TTC549 (cell line): ENCODE results near the gene TSPAN18.

ENCODE experiments used
- FAIRE-seq: peaks from 2 replicates; lab custom pipeline; 2012; peaks lifted over from hg19 to GRCh38; lab: Jason Lieb, UNC

Gene TSPAN18

DNA sequence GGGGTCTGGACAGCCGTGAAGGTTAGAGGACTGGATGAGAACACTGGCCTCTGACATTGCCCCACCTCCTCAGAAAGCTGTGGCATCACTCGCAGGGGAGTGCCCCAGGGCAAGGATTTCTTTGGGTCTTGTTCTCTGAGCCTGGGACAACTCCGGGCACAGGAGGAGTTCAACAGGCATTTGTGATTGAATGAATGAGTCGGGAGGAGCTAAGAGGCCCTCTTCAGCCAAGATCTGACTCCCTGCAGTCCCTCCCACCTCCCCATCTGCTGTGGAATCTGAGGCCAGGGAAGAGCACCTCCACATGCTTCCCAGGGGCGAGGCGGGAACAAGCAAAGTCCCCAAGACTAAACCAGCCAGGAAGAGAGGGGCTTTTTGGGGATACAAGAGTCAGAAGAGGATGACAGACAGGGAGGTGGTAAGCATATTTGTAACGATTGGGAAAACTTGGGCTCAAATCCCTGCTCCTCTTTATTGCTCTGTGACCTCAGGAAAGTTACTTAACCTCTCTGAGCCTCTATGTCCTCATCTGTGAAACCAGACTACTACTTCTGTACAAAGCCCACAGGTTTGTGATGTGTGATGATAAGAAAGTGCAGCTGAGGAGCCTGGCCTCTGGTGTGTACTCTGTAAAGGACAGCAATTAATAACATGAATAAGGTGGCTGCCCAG, 217.6 kb downstream of the TSPAN18 start:
- no peak for FAIRE-seq

DNA sequence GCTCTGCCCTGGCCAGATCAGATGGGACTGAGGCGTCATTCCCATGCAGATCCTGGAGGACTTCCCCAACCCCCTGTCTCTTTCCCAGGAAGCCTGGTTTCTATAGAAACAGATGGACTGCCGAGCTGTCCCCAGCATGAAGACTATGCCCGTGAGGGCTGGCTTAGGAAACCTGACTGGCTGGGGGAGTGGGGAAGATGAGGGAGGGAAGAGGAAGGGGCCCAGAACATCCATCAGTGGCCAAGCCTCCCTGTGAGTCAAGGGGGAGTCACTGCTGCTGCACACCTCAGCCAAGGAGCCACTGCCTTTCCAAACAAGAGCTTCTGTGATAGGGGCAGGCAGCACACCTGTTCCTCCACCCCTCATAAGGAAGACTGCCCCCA, 218.1 kb downstream of the TSPAN18 start:
- no peak for FAIRE-seq

DNA sequence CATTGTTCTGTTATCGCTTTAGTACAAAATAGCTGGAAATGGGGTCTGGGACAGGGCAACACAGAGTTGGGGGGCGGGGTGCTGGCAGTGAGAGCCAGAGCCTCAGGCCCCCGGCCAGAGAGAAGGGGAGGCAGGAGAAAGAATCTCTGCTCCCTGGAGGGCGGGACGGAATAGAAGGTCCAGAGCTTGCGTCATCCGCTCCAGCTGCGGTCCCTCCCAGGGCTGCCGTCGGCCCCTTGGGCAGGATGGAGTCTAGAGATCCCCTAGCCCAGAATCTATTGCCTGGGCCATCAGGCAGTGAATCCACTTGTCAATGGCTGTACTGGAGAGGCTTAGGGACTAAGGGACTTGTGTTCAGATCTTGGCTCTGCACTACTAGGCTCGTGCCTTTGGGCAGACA, 218.9 kb downstream of the TSPAN18 start:
- no peak for FAIRE-seq

DNA sequence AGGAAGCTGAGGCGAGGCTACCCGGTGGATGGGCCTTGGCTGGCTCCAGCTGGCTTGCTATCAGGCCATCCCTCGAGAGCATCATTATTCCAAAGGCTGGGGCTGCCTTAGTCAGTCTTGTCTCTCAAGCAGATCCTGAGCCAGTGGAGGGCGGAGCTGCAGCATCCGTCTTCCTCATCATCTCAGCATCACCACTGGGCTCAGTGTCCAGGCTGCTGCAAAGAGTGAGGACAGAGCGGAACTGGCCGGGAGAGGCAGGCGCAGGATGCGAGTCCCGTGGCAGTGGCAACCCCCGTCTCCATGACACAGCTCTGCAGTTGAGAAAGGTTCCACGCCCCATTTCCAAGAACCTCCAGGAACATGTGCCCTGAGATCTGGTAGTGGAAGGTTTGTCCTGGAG, 219.5 kb downstream of the TSPAN18 start:
- FAIRE-seq = no peak

DNA sequence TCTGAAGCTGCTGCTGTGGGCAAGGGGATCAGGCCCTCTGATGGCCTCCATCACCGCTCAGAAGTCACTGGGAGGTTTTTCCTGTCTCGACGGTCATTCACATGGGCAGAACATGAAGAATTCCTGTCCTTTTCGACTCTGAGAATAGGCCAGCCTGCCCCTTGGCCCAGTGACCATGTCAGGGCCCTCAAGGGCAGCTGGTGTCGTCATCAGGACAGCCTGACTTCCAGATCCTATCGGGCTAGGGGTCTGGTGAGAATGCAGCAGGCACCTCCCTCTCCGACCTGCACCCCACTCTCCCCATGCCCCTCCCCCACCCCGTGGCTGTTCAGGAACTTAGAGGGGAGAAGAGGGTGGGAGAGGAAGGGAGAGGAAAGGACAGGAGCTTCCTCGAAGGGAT, 220.4 kb downstream of the TSPAN18 start:
- FAIRE-seq = no peak

DNA sequence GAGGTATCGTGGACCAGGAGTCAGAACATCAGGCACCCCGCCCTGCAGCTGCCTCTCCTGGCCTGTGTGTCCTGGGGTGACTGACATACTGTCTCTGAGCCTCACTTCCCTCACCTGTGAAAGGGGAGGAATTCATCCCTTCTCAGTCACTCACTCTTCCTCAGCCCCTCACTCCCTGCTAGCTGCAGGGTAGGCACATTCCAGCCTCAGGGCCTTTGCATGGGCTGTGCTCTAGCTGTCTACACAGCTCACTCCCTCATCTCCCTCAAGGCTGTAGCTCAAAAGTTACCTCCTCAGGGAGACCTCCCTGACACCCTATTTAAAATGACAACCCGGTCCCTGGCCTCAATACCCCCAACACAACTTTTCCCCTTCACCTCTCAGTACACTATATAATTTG, 221.4 kb downstream of the TSPAN18 start:
- no peak for FAIRE-seq

DNA sequence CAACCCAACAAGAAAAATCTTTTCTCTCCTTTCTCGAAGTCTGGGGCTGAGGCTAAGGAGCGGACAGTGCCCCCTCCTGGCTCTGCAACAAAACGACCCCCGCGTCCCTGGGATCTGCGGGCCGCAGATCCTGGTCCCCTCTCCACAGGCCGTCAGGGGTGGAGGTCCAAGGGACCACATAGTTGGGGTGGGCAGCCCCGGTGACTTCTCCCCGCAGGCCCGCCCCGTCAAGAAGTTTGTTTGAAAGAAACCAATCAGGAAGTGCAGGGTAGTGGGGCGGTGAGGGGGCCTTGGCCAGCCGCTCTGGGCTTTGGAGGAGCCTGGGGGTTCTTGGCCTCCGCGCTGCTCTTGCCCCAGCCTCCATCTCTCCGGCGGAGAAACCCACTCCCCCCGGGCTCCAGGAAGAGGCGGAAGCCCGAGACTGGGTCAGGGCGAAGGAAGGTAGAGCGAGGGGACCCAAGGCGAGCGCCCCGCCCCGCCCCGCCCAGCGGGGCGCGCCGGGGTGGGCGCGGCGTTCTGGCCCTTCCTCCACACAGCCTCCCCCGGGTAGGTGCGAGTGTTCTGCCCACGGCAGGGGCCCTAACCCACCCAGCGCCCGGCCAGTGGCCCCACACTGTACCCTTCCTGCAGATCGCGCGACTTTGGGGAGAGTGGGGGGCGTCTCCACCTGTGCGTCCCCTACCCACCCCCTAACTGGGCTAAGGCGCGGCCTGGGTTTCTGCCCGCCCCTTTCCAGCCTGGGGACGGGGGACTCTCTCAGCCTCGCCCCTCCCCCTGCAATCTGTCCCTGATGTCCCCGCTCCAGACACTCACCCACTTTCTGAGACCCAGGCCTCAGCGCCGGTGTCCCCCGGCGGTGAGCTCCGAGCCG, 222.6 kb downstream of the TSPAN18 start:
- FAIRE-seq = no peak

DNA sequence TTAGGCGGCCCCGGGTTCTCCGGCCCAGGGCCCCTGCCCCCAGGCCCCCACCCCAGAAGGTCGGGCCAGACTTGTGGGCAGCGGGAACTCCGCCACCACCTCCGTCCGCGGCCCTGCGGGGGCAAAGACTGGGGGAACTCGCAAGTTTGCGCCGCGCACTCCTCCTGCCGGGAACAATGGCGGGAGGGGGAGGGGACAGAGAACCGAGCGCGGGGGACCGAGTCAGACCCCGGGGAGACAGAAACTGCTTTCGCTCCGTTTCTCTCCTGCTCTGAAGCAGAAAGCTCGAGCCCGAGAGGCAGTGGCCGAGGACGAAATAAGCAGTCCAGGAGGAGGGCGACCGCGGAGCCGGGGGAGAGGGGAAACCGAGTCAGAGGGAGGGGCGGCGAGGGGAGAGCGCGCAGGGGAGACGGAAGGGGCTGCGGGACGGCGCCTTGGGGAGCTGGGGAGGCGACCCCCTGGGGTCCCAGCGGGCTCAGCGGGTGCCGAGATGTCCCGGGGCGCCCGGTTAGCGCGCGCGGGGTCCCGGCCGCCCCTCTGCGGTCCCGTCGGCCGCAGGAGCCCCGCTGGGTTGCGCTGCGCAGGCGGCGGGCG, 223.4 kb downstream of the TSPAN18 start:
- FAIRE-seq = no peak

DNA sequence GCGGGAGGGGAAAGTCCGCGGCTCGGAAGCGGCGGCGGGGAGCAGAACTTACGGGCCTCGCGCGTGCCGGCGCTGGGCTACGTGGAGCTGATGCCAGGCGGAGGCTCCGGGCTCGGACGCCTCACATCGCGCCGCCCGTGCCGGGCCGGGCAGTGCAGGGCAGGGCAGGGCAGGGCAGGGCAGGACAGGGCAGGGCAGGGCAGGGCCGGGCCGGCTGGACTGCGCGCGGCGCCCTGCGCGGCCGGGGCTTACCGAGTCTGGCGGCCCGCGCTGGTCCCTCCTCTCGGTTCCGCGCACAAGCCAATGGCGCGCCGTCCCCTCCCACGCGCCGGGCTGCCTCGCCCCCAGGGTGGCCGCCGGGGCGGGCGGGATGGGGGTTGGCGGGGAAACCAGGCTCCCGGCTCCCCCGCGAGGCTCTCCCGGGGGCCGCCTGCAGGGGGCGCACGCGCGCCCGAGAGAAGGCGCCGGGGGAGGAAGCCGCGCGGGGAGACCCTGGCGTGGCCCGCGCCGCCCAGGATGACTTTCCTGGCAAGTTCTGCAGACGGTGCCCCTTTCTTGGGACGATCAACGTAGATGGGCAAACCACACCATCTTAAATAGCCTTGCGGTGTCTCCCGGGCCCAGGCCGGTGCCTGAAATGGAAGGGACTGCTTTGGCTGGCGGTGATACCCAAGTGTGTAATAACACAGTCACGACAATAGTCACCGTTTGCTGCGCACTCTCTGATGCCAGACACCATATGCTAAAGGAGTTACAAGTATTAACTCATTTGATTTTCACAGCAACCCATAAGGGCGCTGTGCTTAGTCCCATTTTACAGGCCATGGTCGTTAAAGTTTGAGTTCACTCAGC, 224.1 kb downstream of the TSPAN18 start, which contains the start of gene TP53I11:
Gene TP53I11, minus strand, starts transcription at position 259 of the 852 bp plus-strand sequence. CDS start 12,548 bp downstream, outside the sequence.
- no peak for FAIRE-seq

DNA sequence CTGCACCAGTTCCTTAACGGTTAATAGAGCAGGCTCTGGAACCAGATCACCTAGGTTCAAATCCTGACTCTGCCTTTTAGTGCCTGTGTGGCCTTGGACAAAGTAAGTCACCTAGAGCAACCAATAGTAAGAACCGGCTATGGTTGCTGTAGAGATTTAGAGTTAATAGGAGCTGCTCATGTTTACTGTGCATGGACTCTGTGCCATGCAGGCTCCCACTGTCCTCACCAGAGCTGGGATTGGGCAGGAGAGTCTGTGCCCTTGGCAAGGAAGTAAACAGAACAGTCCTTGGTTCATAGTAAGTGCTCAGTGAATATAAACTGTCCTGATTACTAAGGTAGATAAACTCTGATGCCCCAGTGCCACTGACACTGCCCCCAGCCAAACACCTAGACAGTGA, 225.3 kb downstream of the TSPAN18 start:
- FAIRE-seq = no peak

DNA sequence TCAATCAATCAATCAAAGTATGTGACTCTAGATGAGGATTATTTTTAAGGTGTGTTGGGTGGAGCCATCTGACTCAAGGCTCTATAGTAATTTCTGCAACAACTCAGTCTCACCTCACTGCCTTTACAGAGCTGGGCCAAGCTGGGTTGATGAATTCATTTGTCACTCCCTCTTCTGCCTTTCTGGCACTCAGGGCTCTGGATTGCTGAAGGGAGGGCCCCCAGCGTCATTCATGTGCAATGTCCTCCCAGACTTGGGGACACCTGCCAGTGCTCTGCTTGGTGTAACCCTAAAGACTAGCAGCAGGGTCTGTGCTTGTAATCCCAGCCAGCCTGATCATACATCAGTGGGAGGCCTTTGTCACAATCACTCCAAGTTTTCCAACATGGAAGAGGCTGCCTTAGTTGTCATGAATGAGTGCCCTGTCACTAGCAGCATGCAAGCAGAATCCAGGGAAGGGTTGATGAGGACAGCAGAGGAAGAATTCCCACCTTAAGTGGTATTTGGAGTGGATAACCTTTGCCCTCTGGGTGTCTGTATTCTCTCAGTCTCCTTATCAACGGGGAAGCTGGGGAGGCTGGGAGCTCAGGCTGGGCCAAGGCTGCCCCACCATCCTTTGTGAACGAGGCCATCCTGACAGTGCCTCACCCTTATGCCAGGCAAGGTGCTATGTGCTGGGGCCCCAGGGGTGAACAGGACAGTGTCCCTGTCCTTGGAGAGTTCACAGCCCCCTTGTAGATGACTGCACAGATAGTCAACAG, 225.9 kb downstream of the TSPAN18 start:
- no peak for FAIRE-seq

DNA sequence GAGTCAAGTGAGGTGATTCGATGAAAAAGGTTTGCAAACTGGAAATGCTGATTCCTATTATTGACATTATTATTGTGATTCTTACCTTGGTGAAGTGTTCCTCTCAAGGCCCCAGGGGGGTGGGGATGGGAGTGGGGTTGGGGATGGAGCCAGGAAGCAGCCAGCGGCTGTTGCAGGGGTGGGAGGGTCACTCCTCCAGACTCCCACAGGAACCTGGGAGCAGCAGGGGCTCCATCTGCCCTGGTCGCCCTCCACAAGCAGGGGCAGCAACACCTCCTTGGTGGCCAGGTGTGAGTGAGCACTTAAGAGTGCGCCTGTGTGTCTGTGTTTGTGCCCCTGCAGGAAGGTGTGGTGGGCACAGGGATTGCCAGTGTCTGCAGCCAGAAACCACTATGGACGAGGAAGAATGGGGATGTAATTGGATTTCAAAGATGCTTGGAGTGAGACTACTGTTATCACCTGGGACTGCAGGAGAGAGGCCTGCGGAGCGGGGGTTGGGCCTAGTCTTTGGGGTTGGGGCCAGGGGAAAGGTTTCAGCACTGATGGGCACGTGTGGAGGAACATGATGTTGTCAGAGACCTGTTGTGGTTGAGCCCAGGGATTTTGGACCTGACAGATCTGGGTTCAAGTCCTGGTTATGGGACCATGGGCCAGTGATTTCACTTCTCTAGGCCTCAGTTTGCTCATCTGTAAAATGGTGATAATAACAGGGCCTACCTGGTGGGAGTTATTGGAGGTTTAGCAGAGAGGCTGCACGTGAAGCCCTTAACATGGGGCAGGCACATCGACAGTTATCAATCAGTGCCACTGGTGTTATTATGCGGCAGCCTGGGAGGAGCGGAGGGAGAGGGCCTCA, 227.5 kb downstream of the TSPAN18 start:
- no peak for FAIRE-seq

DNA sequence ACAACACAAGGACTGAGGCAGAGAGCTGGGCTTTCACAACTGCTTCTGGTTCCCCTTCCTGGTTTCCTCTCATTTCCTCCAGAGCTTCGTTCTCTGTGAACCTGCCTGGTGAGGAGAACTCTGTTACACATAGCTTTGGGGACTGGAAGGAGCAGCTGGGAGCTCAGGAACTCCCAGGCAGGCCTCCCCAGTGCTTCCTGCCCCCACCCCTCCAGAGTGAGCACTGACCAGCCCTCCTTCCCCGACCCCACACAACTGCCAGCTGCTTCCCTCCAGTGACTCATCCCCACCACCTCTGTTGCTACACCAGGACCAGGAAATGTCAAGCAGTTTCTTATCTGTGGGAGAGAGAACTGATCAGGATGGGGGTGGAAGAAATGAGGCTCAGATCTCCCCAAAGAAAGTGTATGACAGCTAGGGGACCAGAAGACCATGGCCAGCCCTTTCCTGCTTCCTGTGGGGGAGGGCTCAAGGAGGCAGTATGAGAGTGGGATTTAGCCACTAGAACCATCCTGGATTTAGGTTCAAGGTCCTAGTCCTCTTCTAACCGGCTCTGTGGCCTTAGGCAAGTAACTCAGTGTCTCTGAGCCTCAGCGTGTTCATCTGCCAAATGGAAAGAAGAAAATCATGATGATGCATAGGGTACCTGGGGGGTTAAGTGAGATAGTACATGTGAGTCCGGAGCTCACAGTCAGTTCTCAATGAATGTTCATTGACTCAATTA, 228.4 kb downstream of the TSPAN18 start:
- no peak for FAIRE-seq

DNA sequence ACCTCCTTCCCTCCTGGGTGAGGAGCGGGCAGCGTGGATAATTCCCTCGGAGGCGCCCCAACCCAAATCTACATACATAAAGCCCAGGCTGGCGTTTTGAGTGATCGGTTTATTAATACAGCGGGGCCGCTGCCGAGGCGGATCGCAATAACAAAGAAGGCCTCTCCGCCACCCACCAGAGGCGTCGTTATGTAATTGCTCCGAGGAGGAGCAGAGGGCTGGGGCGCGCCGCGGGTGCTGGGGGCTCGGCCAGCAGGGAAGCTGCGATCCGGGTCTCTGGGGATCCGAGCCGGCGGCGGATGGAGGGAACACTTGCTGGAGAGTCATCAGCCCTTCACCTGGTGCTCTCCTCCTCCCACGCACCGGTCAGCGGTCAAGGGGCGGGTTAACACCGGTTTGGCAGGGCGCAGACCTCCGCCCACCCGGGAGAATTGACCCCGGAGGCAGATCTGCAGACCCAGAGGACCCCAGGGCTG, 230.3 kb downstream of the TSPAN18 start:
- no peak for FAIRE-seq

DNA sequence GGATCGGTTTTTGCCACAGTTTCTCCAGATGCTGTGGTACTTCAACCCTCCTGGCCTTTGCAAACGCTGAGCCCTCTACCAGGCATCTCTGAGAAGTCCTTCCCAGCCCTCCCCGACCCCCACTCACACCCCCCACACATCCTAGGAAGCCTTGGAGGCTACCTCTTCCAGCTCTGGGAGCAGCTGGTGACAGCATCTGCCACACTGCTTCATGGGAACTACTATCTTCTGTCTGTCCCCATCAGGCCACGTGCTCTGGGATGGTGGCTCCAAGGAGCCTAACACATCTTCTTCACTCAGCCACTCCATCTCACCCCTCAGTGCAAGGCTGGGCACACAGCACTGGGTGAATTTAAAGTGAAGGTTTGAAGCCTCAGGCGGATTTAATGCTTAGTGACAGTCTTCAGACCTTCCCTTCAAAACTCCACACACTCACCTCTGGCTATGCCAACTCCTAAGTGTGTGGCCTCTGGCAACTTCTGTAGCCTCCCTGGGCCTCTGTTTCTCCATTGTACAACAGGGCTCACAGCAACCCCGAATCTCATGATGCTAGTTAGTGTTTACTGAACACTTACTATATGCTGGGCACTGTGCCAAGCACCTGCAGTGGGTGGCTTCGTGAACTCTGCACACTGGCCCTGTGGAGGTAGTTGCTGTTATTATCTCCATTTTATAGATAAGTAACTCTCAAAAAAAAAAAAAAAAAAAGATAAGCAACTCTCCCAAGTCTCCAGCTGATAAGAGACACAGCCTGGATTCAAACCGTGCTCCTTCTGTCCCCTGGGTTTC, 231.2 kb downstream of the TSPAN18 start:
- no peak for FAIRE-seq

DNA sequence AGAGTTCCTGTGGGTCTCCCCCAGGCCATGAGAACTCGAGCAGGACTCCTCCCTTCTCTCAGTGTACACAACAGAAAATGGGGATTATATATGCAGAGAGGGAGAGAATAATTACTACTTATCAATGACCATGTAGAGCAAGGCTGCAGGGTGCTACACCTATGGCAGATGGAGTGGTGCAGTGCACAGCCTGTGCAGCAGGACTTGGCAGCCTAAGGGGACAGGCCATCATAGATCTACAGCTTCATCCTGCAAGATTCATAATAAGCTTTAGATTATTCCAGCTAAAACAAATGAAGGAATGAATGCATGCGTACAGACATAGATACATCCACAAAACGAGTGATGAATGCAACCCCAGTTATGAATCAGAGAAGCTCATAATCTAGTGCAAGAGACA, 232.3 kb downstream of the TSPAN18 start:
- no peak for FAIRE-seq

DNA sequence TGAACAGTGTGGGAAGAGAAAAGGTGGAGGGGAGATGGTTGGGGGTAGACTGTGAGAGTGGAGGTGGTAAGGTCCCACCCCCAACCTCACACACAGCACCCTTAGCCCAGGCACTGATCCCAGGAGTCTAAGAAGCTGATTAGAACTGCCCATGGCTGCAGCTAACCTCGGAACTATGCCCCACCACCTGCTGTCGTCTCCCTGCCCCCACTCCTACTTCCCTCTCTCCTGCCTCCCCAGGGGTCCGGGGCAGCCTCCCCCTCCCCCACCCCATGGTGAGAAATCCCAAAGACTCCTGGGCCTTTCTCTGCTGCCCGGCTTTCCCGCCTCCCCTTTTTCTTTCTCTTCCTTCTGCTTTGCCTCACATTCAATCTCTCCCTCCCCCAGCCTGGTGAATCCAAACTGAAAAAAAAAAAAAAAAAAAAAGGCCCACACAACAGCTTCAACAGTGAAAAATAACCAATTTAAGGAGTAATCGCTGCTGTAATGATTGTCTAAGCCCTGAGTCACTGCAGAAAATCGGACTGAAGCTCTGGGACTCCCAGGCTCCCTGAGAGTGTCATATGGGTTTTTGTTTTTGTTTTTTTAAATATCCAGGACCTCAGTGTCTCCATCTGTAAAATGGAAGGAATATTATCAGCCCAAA, 233.6 kb downstream of the TSPAN18 start:
- no peak for FAIRE-seq

DNA sequence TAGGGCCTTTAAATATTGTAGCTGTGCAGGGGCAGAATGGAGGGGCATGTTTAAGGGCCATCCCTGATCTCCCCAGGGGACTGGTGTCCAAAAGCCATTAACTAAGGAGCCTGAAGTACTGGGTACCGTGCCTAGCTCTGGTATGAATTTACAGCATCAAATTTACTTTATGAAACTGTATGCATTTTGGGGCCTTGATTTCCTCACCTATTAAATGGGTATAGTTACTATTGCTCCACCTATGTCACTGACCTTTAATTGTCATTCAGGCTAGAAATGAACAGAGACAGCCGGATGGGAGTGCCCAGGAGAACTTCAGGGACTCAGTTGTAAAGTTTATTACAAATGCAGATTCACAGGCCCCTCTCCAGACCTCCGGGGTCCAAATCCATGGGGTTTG, 235.7 kb downstream of the TSPAN18 start:
- no peak for FAIRE-seq
